A673 (cell line): Measurements from ENCODE around the gene GALNT7. TPM values are rescaled to one million over a fixed set of nuclear protein-coding genes. Genes with fewer than 3 reads are reported as not detected.

ENCODE experiments used
- BruUV-seq: library from RNA; stranded (reverse); fragments of 400-500 nt; replicated peaks from 2 replicates; lab custom pipeline; 2021; lab: Mats Ljungman, UMichigan
- CTCF ChIA-PET: fragments of 300-600 bp; sonication (Branson Sonifier 250); formaldehyde crosslinking; loops from one replicate; lab custom pipeline; 2022; ENCODE audit warnings: antibody characterized with exemption; lab: Charles Lee
- POLR2A ChIA-PET: fragments of 300-600 bp; sonication (Branson Sonifier 250); formaldehyde crosslinking; loops from one replicate; lab custom pipeline; 2022; ENCODE audit warnings: antibody characterized with exemption; ENCODE audit not compliant: low non-redundant PET; lab: Charles Lee
- DNase-seq: peaks from one replicate; pipeline ENCODE4 v3.0.0-alpha.2; 2015; ENCODE audit warnings: low spot score
- H3K27ac ChIP-seq: fragments of 200-600 bp; sonication (generic); 2 replicates; pipeline ENCODE4 v1.5.1; 2016; ENCODE audit warnings: mixed run types, low read depth, mild to moderate bottlenecking, mixed read lengths, antibody characterized with exemption, low read length; ENCODE audit not compliant: poor library complexity, severe bottlenecking
- H3K27me3 ChIP-seq: fragments of 200-600 bp; sonication (generic); replicated peaks from 2 replicates; pipeline ENCODE4 v1.6.1; 2017; ENCODE audit warnings: mixed run types, low read depth, mild to moderate bottlenecking, mixed read lengths, antibody characterized with exemption, low read length; ENCODE audit not compliant: insufficient read depth, poor library complexity
- H3K36me3 ChIP-seq: fragments of 200-600 bp; sonication (generic); 2 replicates; pipeline ENCODE4 v1.6.1; 2016; ENCODE audit warnings: mixed run types, mild to moderate bottlenecking, mixed read lengths, antibody characterized with exemption, low read length; ENCODE audit not compliant: insufficient read depth, poor library complexity, severe bottlenecking
- H3K4me1 ChIP-seq: fragments of 200-600 bp; sonication (generic); 2 replicates; pipeline ENCODE4 v1.6.1; 2017; ENCODE audit warnings: mixed run types, mild to moderate bottlenecking, mixed read lengths, antibody characterized with exemption, low read length; ENCODE audit not compliant: insufficient read depth, poor library complexity, severe bottlenecking
- H3K4me3 ChIP-seq: fragments of 200-600 bp; sonication (generic); 2 replicates; pipeline ENCODE4 v1.5.1; 2016; ENCODE audit warnings: low read depth, mixed run types, mild to moderate bottlenecking, mixed read lengths, low read length; ENCODE audit not compliant: poor library complexity, severe bottlenecking
- H3K9me3 ChIP-seq: fragments of 200-600 bp; sonication (generic); 2 replicates; pipeline ENCODE4 v1.6.1; 2016; ENCODE audit warnings: mixed run types, low read depth, mild to moderate bottlenecking, mixed read lengths, antibody characterized with exemption, low read length; ENCODE audit not compliant: poor library complexity, severe bottlenecking
- EZH2 ChIP-seq: fragments of 200-600 bp; sonication (generic); IDR thresholded peaks from 2 replicates; pipeline ENCODE4 v1.6.1; 2017; ENCODE audit warnings: borderline replicate concordance, low read depth, mild to moderate bottlenecking, mixed read lengths, antibody characterized with exemption, low read length; ENCODE audit not compliant: poor library complexity, severe bottlenecking
- intact Hi-C: fragments of 100-400 bp; cut with micrococcal nuclease; formaldehyde crosslinking; loops from one replicate; pipeline ENCODE4 v1.10.0; 2022; ENCODE audit not compliant: unreplicated experiment
- total RNA-seq: library from RNA; stranded (reverse); gene quantifications from 2 replicates; pipeline ENCODE4 v1.2.3, GENCODE V29; 2021
- TF ChIP-seq, protein P1 (sequence below): fragments of 300-800, 200-600 bp; sonication (generic); conservative IDR thresholded peaks from 2 replicates; pipeline ENCODE4 v1.5.1; 2017; ENCODE audit warnings: low read depth, mild to moderate bottlenecking, antibody characterized with exemption, low read length, moderate library complexity, mixed read lengths

The GALNT7 gene
- total RNA-seq, 1 experiment from 2014 or later: 89.7 TPM

DNA sequence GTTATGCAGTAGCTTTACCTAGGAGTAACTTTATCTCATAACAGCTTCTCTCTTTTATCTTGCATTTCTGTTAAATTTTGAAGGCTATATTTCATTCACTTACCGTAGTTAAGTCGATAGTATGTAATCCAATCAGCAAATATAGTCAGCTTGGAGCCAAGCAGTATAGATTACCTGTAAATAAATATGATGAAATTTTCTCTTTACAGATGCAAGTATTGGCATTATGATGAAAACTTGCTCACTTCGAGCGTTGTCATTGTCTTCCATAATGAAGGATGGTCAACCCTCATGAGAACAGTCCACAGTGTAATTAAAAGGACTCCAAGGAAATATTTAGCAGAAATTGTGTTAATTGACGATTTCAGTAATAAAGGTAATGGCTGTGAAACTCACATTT is 123.3 kb downstream of the GALNT7 start:
- H3K27me3 ChIP-seq: no peaks in the 10 kb centered on the region
- POLR2A ChIA-PET: interaction anchor here (0.7 kb wide), 1 partner anchor 309 kb away, joined by 3 read pairs; no protein-coding TSS in a partner anchor
- H3K27ac ChIP-seq: no peak overlapping the region
- CTCF ChIA-PET: interaction anchor here (0.6 to 3.1 kb wide), 3 partner anchors 9 to 165 kb away, joined by 3 to 19 read pairs (median 4); no protein-coding TSS in a partner anchor
- TF ChIP-seq EZH2: no peak
- TF ChIP-seq, protein P1, sequence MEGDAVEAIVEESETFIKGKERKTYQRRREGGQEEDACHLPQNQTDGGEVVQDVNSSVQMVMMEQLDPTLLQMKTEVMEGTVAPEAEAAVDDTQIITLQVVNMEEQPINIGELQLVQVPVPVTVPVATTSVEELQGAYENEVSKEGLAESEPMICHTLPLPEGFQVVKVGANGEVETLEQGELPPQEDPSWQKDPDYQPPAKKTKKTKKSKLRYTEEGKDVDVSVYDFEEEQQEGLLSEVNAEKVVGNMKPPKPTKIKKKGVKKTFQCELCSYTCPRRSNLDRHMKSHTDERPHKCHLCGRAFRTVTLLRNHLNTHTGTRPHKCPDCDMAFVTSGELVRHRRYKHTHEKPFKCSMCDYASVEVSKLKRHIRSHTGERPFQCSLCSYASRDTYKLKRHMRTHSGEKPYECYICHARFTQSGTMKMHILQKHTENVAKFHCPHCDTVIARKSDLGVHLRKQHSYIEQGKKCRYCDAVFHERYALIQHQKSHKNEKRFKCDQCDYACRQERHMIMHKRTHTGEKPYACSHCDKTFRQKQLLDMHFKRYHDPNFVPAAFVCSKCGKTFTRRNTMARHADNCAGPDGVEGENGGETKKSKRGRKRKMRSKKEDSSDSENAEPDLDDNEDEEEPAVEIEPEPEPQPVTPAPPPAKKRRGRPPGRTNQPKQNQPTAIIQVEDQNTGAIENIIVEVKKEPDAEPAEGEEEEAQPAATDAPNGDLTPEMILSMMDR: no peak
- intact Hi-C loops: no loop called here
- peaks cover 9% of the 10 kb centered on the region for H3K9me3 ChIP-seq
- no peaks in the 10 kb centered on the region for H3K36me3 ChIP-seq
- H3K4me1 ChIP-seq: no peaks in the 10 kb centered on the region
- no peak for DNase-seq
- no TSS peak for BruUV-seq
- H3K4me3 ChIP-seq: no peak overlapping the region

DNA sequence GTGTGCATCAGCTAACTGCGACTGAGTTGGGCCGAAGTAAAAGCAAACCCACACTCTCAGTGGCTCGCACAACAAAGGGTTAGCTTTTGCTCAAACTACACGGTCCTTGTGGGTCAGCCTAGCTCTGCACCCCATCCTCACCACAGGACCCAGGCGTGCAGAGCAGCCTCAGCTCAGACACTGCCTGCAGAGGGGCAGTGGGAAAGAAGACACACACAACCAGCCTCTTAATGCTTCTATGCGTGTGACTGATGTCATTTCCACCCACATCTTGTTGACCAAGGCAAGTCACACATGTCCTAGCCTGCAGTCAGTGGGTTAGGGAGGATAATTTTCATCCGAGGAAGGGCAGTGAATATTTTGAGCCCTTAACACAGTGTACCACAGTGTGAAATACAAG is 125.1 kb downstream of the GALNT7 start:
- no peaks in the 10 kb centered on the region for H3K9me3 ChIP-seq
- ChIA-PET POLR2A (interaction anchor here (0.6 kb wide), 1 partner anchor 254 kb away, joined by 3 read pairs; no protein-coding TSS in a partner anchor), CTCF (interaction anchor here (3.1 kb wide), 1 partner anchor 8 kb away, joined by 19 read pairs; no protein-coding TSS in a partner anchor)
- H3K27ac ChIP-seq: no peak overlapping the region
- DNase-seq: no peak
- no peaks in the 10 kb centered on the region for H3K36me3 ChIP-seq
- intact Hi-C loops: no loop called here
- no peaks in the 10 kb centered on the region for H3K4me1 ChIP-seq
- BruUV-seq: no TSS peak
- no peaks in the 10 kb centered on the region for H3K27me3 ChIP-seq
- TF ChIP-seq, protein P1: no peak
- no peak for TF ChIP-seq EZH2
- no peak overlapping the region for H3K4me3 ChIP-seq

- no peak for DNase-seq
- Histone ChIP-seq H3K9me3 (no peaks in the 10 kb centered on the region), H3K27me3 (no peaks in the 10 kb centered on the region), H3K36me3 (no peaks in the 10 kb centered on the region), H3K4me3 (no peak overlapping the region), H3K27ac (no peak overlapping the region), H3K4me1 (no peaks in the 10 kb centered on the region)
- ChIA-PET CTCF (no interaction called here), POLR2A (no interaction called here)
- TF ChIP-seq, protein P1: no peak
- TF ChIP-seq EZH2: no peak
- no TSS peak for BruUV-seq
- intact Hi-C loops: no loop called here
Observed at GRCh38 chr4:173294444-173294843, 125.8 kb downstream of the GALNT7 start.
